Vagina (tissue), 2 donors: ENCODE results near the gene XIRP2. TPM values are rescaled to one million over a fixed set of nuclear protein-coding genes. Genes with fewer than 3 reads are reported as not detected.

ENCODE experiments used
- DNase-seq, 2 donors: peaks; one replicate each; pipeline ENCODE4 v3.0.0-alpha.2; 2017; ENCODE audit errors: extremely low spot score in 2 of 2
- H3K27ac ChIP-seq: fragments of 200-600 bp; sonication (generic); one replicate; pipeline ENCODE4 v1.5.1; 2019
- H3K27me3 ChIP-seq: fragments of 200-600 bp; sonication (generic); one replicate; pipeline ENCODE4 v1.5.1; 2019
- H3K36me3 ChIP-seq, 2 donors: fragments of 200-600 bp; sonication (generic); one replicate each; pipeline ENCODE4 v1.5.1; 2017 to 2019
- H3K4me1 ChIP-seq: fragments of 200-600 bp; sonication (generic); one replicate; pipeline ENCODE4 v1.5.1; 2019
- H3K4me3 ChIP-seq, 2 donors: fragments of 200-600 bp; sonication (generic); 1 replicate in 1 of 2; 2 replicates in 1 of 2; pipeline ENCODE4 v1.5.1; 2016 to 2019
- H3K9me3 ChIP-seq: fragments of 200-600 bp; sonication (generic); one replicate; pipeline ENCODE4 v1.5.1; 2019
- CTCF ChIP-seq, 3 experiments: fragments of 450-650 bp in 2 of 3; fragments of 200-600 bp in 1 of 3; sonication (generic) in 1 of 3; IDR thresholded peaks; one replicate each; pipeline ENCODE4 v1.5.1; 2017 to 2019; ENCODE audit warnings: antibody characterized with exemption in 3 of 3, mild to moderate bottlenecking in 2 of 3, moderate library complexity in 2 of 3
- POLR2A ChIP-seq, 2 donors: fragments of 450-650 bp; IDR thresholded peaks; one replicate each; pipeline ENCODE4 v1.6.1; 2017; ENCODE audit warnings: antibody characterized with exemption in 2 of 2, mild to moderate bottlenecking in 2 of 2, moderate library complexity in 2 of 2
- POLR2AphosphoS5 ChIP-seq, 2 donors: sonication (generic); formaldehyde crosslinking; IDR thresholded peaks; one replicate each; pipeline ENCODE4 v1.9.0; 2017; ENCODE audit warnings: antibody characterized with exemption in 2 of 2, mild to moderate bottlenecking in 2 of 2, low read depth in 1 of 2; ENCODE audit not compliant: insufficient read depth in 1 of 2
- intact Hi-C: fragments of 100-400 bp; cut with DNase I; formaldehyde crosslinking; loops from one replicate; pipeline ENCODE4 v1.15.1; 2023
- total RNA-seq: library from RNA; depleted of rRNA; stranded (reverse); fragments of >200 nt; gene quantifications from one replicate; pipeline ENCODE4 v1.2.3, GENCODE V29; 2016

XIRP2 gene
- total RNA-seq, 1 donor from 2014 or later: not detected

DNA sequence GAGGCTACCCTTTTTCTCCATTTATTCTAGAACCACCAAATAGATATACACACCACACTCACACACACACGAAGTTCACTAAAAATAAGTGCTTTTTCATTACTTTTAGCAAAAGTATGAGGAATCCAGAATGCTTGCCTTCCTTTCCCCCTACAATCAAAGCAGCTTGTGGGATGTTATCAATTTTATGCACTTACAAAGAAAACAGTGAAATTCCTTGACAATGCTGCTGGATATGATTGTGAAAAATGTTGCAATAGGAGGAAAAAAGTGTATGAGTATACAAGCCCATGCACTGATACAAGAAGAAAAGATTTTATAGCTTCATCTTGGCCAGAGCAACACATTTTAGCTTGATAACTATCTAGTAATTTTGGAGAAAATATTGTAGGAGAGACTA, 269.2 kb downstream of the XIRP2 start:
- no peak overlapping the region for H3K27ac ChIP-seq
- H3K9me3 ChIP-seq: no peaks in the 10 kb centered on the region
- H3K27me3 ChIP-seq: no peaks in the 10 kb centered on the region
- DNase-seq: no peak
- no peaks in the 10 kb centered on the region for H3K36me3 ChIP-seq
- no peak for TF ChIP-seq POLR2AphosphoS5 (IDR thresholded peaks at IDR 0.05; ENCODE audit: insufficient read depth in 1 of 2, low read depth in 1 of 2)
- H3K4me3 ChIP-seq: no peak overlapping the region
- H3K4me1 ChIP-seq: no peaks in the 10 kb centered on the region
- intact Hi-C loops: no loop called here

DNA sequence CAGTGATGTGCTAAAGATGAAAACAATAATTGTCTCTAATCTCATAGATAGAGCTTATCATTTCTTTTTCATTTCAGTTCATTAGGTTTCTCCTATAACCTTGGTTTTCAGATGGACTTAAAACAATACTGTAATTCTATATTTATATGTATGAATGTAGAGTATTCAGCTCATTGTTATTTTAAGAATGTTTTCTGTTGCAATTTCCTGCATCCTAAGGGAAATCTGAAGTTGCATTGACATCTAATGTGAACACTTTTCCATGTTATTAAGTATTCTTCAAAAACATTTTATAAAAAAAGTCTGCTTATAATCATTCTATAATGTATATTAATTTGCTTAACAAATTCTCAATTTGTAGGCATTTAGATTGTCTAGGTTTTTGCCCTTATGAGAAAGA, 288.9 kb downstream of the XIRP2 start:
- Histone ChIP-seq H3K27me3 (no peaks in the 10 kb centered on the region), H3K27ac (no peak overlapping the region), H3K4me1 (no peaks in the 10 kb centered on the region), H3K9me3 (no peaks in the 10 kb centered on the region), H3K36me3 (no peaks in the 10 kb centered on the region), H3K4me3 (no peak overlapping the region)
- TF ChIP-seq POLR2AphosphoS5 (IDR thresholded peaks at IDR 0.05; ENCODE audit: insufficient read depth in 1 of 2, low read depth in 1 of 2): no peak
- no peak for TF ChIP-seq CTCF (IDR thresholded peaks at IDR 0.05)
- TF ChIP-seq POLR2A (IDR thresholded peaks at IDR 0.05): no peak
- intact Hi-C loops: no loop called here
- DNase-seq: no peak

DNA sequence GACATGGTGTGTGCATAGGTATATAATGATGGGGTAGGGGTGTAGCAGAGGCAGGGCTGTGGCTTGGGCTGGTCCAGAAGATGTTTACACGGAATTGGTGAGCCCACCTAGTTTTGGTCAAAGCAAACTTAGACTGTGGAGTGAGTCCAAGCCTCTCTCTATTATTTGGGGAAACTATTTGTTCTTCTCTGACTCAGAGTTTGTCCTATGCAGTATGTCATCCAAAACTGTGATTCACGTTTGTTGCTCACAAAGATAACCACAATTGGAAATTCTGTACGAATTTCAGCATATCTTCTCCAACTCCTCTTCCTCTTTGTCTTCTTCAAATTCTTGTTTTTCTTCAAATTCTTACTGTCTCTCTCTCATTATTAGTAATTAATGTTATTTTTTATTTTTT, 292.9 kb downstream of the XIRP2 start:
- TF ChIP-seq POLR2AphosphoS5 (IDR thresholded peaks at IDR 0.05; ENCODE audit: insufficient read depth in 1 of 2, low read depth in 1 of 2) (no peak), CTCF (IDR thresholded peaks at IDR 0.05) (no peak), POLR2A (IDR thresholded peaks at IDR 0.05) (no peak)
- no peaks in the 10 kb centered on the region for H3K4me1 ChIP-seq
- no peak overlapping the region for H3K4me3 ChIP-seq
- intact Hi-C loops: no loop called here
- no peak overlapping the region for H3K27ac ChIP-seq
- no peaks in the 10 kb centered on the region for H3K9me3 ChIP-seq
- no peak for DNase-seq
- no peaks in the 10 kb centered on the region for H3K27me3 ChIP-seq
- no peaks in the 10 kb centered on the region for H3K36me3 ChIP-seq

GRCh38 chr2:167181688-167182087, 293.4 kb downstream of the XIRP2 start:
- intact Hi-C loops: no loop called here
- H3K9me3 ChIP-seq: no peaks in the 10 kb centered on the region
- no peaks in the 10 kb centered on the region for H3K36me3 ChIP-seq
- no peaks in the 10 kb centered on the region for H3K27me3 ChIP-seq
- DNase-seq: no peak
- TF ChIP-seq POLR2AphosphoS5 (IDR thresholded peaks at IDR 0.05; ENCODE audit: insufficient read depth in 1 of 2, low read depth in 1 of 2): no peak
- no peak overlapping the region for H3K27ac ChIP-seq
- H3K4me1 ChIP-seq: no peaks in the 10 kb centered on the region
- H3K4me3 ChIP-seq: no peak overlapping the region

- H3K27ac ChIP-seq: no peak overlapping the region
- intact Hi-C loops: no loop called here
- no peak overlapping the region for H3K4me3 ChIP-seq
- H3K36me3 ChIP-seq: no peaks in the 10 kb centered on the region
- DNase-seq: no peak
- no peaks in the 10 kb centered on the region for H3K9me3 ChIP-seq
- H3K27me3 ChIP-seq: no peaks in the 10 kb centered on the region
- TF ChIP-seq POLR2AphosphoS5 (IDR thresholded peaks at IDR 0.05; ENCODE audit: insufficient read depth in 1 of 2, low read depth in 1 of 2) (no peak), CTCF (IDR thresholded peaks at IDR 0.05) (no peak), POLR2A (IDR thresholded peaks at IDR 0.05) (no peak)
- H3K4me1 ChIP-seq: no peaks in the 10 kb centered on the region
These were observed 294.1 kb downstream of the XIRP2 start for GRCh38 chr2:167182403-167182802.

DNA sequence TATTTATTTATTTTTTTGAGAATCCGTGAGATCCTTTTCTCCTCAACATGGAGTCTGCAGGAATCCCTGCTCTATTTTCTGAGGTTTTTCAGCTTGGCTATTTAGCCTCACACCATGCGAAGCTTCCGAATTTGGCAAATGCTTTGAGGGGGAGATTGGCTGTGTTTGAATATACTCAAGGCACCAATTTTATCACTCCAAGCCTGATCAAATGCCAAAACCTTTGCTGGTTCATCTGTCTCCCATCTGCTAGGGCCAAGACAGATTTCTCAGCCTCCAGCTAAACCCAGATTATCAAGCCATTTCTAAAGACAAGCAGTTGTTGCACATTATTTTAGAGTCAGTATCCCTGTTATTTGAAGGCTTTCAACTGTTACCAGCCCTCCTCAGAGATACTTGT, 295.7 kb downstream of the XIRP2 start:
- no peak for DNase-seq
- Histone ChIP-seq H3K4me3 (no peak overlapping the region), H3K27me3 (no peaks in the 10 kb centered on the region), H3K4me1 (no peaks in the 10 kb centered on the region), H3K36me3 (no peaks in the 10 kb centered on the region), H3K9me3 (no peaks in the 10 kb centered on the region), H3K27ac (no peak overlapping the region)
- intact Hi-C loops: no loop called here
- TF ChIP-seq POLR2A (IDR thresholded peaks at IDR 0.05) (no peak), CTCF (IDR thresholded peaks at IDR 0.05) (no peak), POLR2AphosphoS5 (IDR thresholded peaks at IDR 0.05; ENCODE audit: insufficient read depth in 1 of 2, low read depth in 1 of 2) (no peak)
